GM12878 (cell line): ENCODE data around the gene UBA5. TPM values are rescaled to one million over a fixed set of nuclear protein-coding genes. Genes with fewer than 3 reads are reported as not detected.

Experiments used
- ATAC-seq: fragments of 200-7000 bp; cut with Tn5 transposase; 3 replicates; pipeline ENCODE4 v1.9.1; 2020; ENCODE audit warnings: mild to moderate bottlenecking, moderate library complexity
- BruUV-seq: library from RNA; stranded (reverse); fragments of 400-500 nt; replicated peaks from 2 replicates; lab custom pipeline; 2021; lab: Mats Ljungman, UMichigan
- CTCF ChIA-PET: fragments of 300-600 bp; sonication (Branson Sonifier 250); formaldehyde crosslinking; extraction: SDS; loops from one replicate; lab custom pipeline; 2021; ENCODE audit warnings: inconsistent platforms; lab: Yijun Ruan, JAX
- POLR2A ChIA-PET: fragments of 350-600 bp; formaldehyde crosslinking; extraction: SDS; loops from one replicate; lab custom pipeline; 2021; ENCODE audit warnings: inconsistent platforms; lab: Charles Lee
- RAD21 ChIA-PET: fragments of 300-600 bp; sonication (Branson Sonifier 250); formaldehyde crosslinking; loops from one replicate; lab custom pipeline; 2023; ENCODE audit warnings: antibody characterized with exemption; ENCODE audit not compliant: unreplicated experiment; lab: Charles Lee
- SMC1A ChIA-PET: fragments of 300-600 bp; sonication (Branson Sonifier 250); formaldehyde crosslinking; loops from one replicate; lab custom pipeline; 2023; ENCODE audit not compliant: unreplicated experiment, uncharacterized antibody; lab: Charles Lee
- DNase-seq: peaks from one replicate; pipeline ENCODE4 v3.0.0-alpha.2; 2011; ENCODE audit warnings: low read depth, low spot score
- FAIRE-seq: peaks from 3 replicates; lab custom pipeline; 2011; peaks lifted over from hg19 to GRCh38; lab: Jason Lieb, UNC
- H2AFZ ChIP-seq: 2 replicates; pipeline ENCODE4 v1.6.0; 2011; ENCODE audit warnings: low read depth, low read length, control low read depth; ENCODE audit not compliant: control insufficient read depth
- H3K27ac ChIP-seq: 2 replicates; pipeline ENCODE4 v1.5.1; 2011; ENCODE audit warnings: control low read depth; ENCODE audit not compliant: control insufficient read depth, insufficient read depth
- H3K27me3 ChIP-seq, 2 experiments: replicated peaks in 1 of 2; 2 replicates each; pipeline versions ENCODE4 v1.6.0 to v1.6.1; 2011; ENCODE audit warnings: low read length in 1 of 2; ENCODE audit not compliant: control insufficient read depth in 2 of 2, insufficient read depth in 2 of 2
- H3K36me3 ChIP-seq, 2 experiments: 2 replicates each; pipeline ENCODE4 v1.5.1; 2011; ENCODE audit warnings: low read length in 1 of 2; ENCODE audit not compliant: control insufficient read depth in 2 of 2, insufficient read depth in 2 of 2
- H3K4me1 ChIP-seq: 2 replicates; pipeline ENCODE4 v1.6.1; 2011; ENCODE audit warnings: mild to moderate bottlenecking, low read length, moderate library complexity, mixed read lengths; ENCODE audit not compliant: control insufficient read depth, insufficient read depth
- H3K4me2 ChIP-seq: 2 replicates; pipeline ENCODE4 v1.6.0; 2011; ENCODE audit warnings: control low read depth; ENCODE audit not compliant: control insufficient read depth, insufficient read depth
- H3K4me3 ChIP-seq: fragments of 200-600 bp; sonication (generic); 2 replicates; pipeline ENCODE4 v1.5.1; 2016
- H3K79me2 ChIP-seq: 2 replicates; pipeline ENCODE4 v1.6.0; 2011; ENCODE audit warnings: low read length; ENCODE audit not compliant: control insufficient read depth, insufficient read depth
- H3K9ac ChIP-seq: 2 replicates; pipeline ENCODE4 v1.8.0; 2011; ENCODE audit warnings: low read length, control low read depth, mixed read lengths; ENCODE audit not compliant: control insufficient read depth, insufficient read depth
- H3K9me3 ChIP-seq: replicated peaks from 3 replicates; pipeline ENCODE4 v1.5.1; 2011; ENCODE audit warnings: mild to moderate bottlenecking, low read length; ENCODE audit not compliant: control insufficient read depth, insufficient read depth
- H4K20me1 ChIP-seq: 2 replicates; pipeline ENCODE4 v1.6.0; 2011; ENCODE audit not compliant: control insufficient read depth, insufficient read depth
- BCLAF1 ChIP-seq: fragments of 450-650 bp; IDR thresholded peaks from 2 replicates; pipeline ENCODE4 v1.6.1; 2017; ENCODE audit warnings: antibody characterized with exemption, mild to moderate bottlenecking, moderate library complexity
- CEBPZ ChIP-seq: fragments of 150-350 bp; IDR thresholded peaks from 2 replicates; pipeline ENCODE4 v1.6.1; 2016; ENCODE audit warnings: low read depth, low read length
- CHD2 ChIP-seq: IDR thresholded peaks from 2 replicates; pipeline ENCODE4 v1.6.1; 2011; ENCODE audit warnings: low read depth, low read length, improper control_type of control experiment, borderline replicate concordance
- DPF2 ChIP-seq: fragments of 450-650 bp; IDR thresholded peaks from 2 replicates; pipeline ENCODE4 v1.6.1; 2017; ENCODE audit warnings: mild to moderate bottlenecking
- E2F8 ChIP-seq: fragments of 450-650 bp; IDR thresholded peaks from 2 replicates; pipeline ENCODE4 v1.6.1; 2018; ENCODE audit warnings: mild to moderate bottlenecking, low read depth, moderate library complexity; ENCODE audit not compliant: partially characterized antibody
- KAT2A ChIP-seq: conservative IDR thresholded peaks from 2 replicates; pipeline ENCODE4 v1.6.1; 2011; ENCODE audit warnings: low read depth, low read length; ENCODE audit not compliant: control insufficient read depth
- POLR2AphosphoS5 ChIP-seq: IDR thresholded peaks from 2 replicates; pipeline ENCODE4 v1.6.1; 2011; ENCODE audit warnings: mild to moderate bottlenecking, low read length, inconsistent platforms
- RBBP5 ChIP-seq: fragments of 200-600 bp; sonication (generic); conservative IDR thresholded peaks from 2 replicates; pipeline ENCODE4 v1.6.1; 2016
- RCOR1 ChIP-seq: conservative IDR thresholded peaks from 2 replicates; pipeline ENCODE4 v1.6.1; 2012; ENCODE audit warnings: low read depth, low read length, improper control_type of control experiment
- SREBF1 ChIP-seq: IDR thresholded peaks from 2 replicates; pipeline ENCODE4 v1.6.1; 2012; ENCODE audit warnings: mild to moderate bottlenecking, low read length
- TAF1 ChIP-seq: IDR thresholded peaks from 2 replicates; pipeline ENCODE4 v1.6.1; 2011; ENCODE audit warnings: mild to moderate bottlenecking, low read depth, low read length, borderline replicate concordance
- YY1 ChIP-seq: IDR thresholded peaks from 2 replicates; pipeline ENCODE4 v1.6.1; 2011; ENCODE audit warnings: low read depth, mild to moderate bottlenecking, low read length
- WGBS: methylation state at CpG from one replicate; pipeline ENCODE4 v1.1.6; 2016; ENCODE audit warnings: low lambda C conversion rate; ENCODE audit not compliant: insufficient replicate concordance, insufficient coverage; ENCODE audit errors: missing lambda C conversion rate; 5-methylcytosine and 5-hydroxymethylcytosine counted together
- in situ Hi-C: fragments of 300-500 bp; cut with MboI; formaldehyde crosslinking; loops from 9 replicates; pipeline ENCODE4 v1.14.3; 2018; ENCODE audit warnings: mixed read lengths
- intact Hi-C: fragments of 100-400 bp; cut with micrococcal nuclease; formaldehyde crosslinking; loops from one replicate; pipeline ENCODE4 v1.14.2; 2022; ENCODE audit not compliant: unreplicated experiment
- polyA plus RNA-seq, 11 experiments: library from polyadenylated mRNA; depleted of rRNA in 4 of 11; unstranded in 6 of 11; stranded (reverse) in 5 of 11; fragments of >200 nt; fragmentation: Nextera tagmentation in 4 of 11; fragmentation: Illumina TruSeq in 1 of 11; extraction: Ambion mirVana in 4 of 11; extraction: Trizol in 1 of 11; gene quantifications; 1 replicate in 1 of 11; 2 replicates in 10 of 11; pipeline versions ENCODE4 v1.2.1 to v1.2.3, GENCODE V29; 2011 to 2016; ENCODE audit warnings: inconsistent platforms in 2 of 11, missing spikeins in 2 of 11, low read depth in 1 of 11
- total RNA-seq, 4 experiments: library from RNA; depleted of rRNA in 3 of 4; stranded (reverse); fragments of >200 nt in 3 of 4; fragmentation: Illumina TruSeq in 1 of 4; extraction: Trizol in 1 of 4; gene quantifications; 2 replicates each; pipeline versions ENCODE4 v1.2.1 to v1.2.3, GENCODE V29; 2013 to 2021

UBA5 gene
- total and polyA plus RNA-seq, 10 of the 15 experiments (the other 5 are each of a cell fraction or from before 2014, with no cell fraction given), result 10.2 to 62.1 (median 43.8) TPM

- no peaks in the 10 kb centered on the region for H4K20me1 ChIP-seq
- H3K36me3 ChIP-seq, result peaks cover 0 to 3% of the 10 kb centered on the region in 2 experiments; a peak in 2 of 4 replicates
- no peak overlapping the region for H3K9ac ChIP-seq
- WGBS, result 99% methylated on average over 5 of the region's 5 CpGs
- H2AFZ ChIP-seq, result no peak overlapping the region
- RAD21 ChIA-PET, result interaction anchor here (1.2 to 1.5 kb wide), 2 partner anchors 13 to 35 kb away, joined by 3 read pairs; no protein-coding TSS in a partner anchor
- no peaks in the 10 kb centered on the region for H3K9me3 ChIP-seq
- no peaks in the 10 kb centered on the region for H3K4me1 ChIP-seq
- ATAC-seq, result no peak
- intact Hi-C loops, result no loop called here
- H3K27ac ChIP-seq, result no peak overlapping the region
- DNase-seq, result no peak
- H3K4me3 ChIP-seq, result no peak overlapping the region
- H3K79me2 ChIP-seq, result no peaks in the 10 kb centered on the region
- POLR2A ChIA-PET, result no interaction called here
- no peaks in the 10 kb centered on the region for H3K27me3 ChIP-seq
- BruUV-seq, result no TSS peak
- H3K4me2 ChIP-seq, result no peak overlapping the region
- SMC1A ChIA-PET, result interaction anchor here (1.5 to 1.8 kb wide), 2 partner anchors 13 to 35 kb away, joined by 5 to 9 read pairs; no protein-coding TSS in a partner anchor
- CTCF ChIA-PET, result interaction anchor here (0.8 to 1.7 kb wide), 3 partner anchors 13 to 304 kb away, joined by 3 to 4 read pairs (median 3); no protein-coding TSS in a partner anchor
- in situ Hi-C loops, result no loop called here
- FAIRE-seq, result no peak
- TF ChIP-seq RBBP5 (no peak), E2F8 (no peak), POLR2AphosphoS5 (no peak), CHD2 (no peak), BCLAF1 (no peak), YY1 (no peak), DPF2 (no peak), TAF1 (no peak), CEBPZ (no peak), SREBF1 (no peak), RCOR1 (no peak), KAT2A (no peak)
These were observed 54.0 kb downstream of the UBA5 start for GRCh38 chr3:132713977-132714727.
